DOHH2 (cell line): Measurements from ENCODE around the gene DHX38.
"Not testable (repeated sequence)": the region's sequence is repeated elsewhere in the genome, so short reads cannot be mapped to it uniquely, and the experiment has no call there.

Experiments
- H3F3A ChIP-seq: fragments of 200-600 bp; sonication (generic), shearing (Covaris generic); 2 replicates; pipeline ENCODE4 v1.6.0; 2016; ENCODE audit warnings: antibody characterized with exemption, mild to moderate bottlenecking; ENCODE audit not compliant: control insufficient read depth, insufficient read depth
- H3K27ac ChIP-seq: fragments of 200-600 bp; sonication (generic); 2 replicates; pipeline ENCODE4 v1.5.1; 2014; ENCODE audit warnings: low read depth, mild to moderate bottlenecking, low read length, moderate library complexity
- H3K27me3 ChIP-seq: fragments of 200-600 bp; sonication (generic); 2 replicates; pipeline ENCODE4 v1.6.1; 2014; ENCODE audit warnings: mild to moderate bottlenecking, low read length, mixed read lengths; ENCODE audit not compliant: control insufficient read depth
- H3K36me3 ChIP-seq: fragments of 200-600 bp; sonication (generic); 2 replicates; pipeline ENCODE4 v1.6.1; 2014; ENCODE audit warnings: mild to moderate bottlenecking, low read length, moderate library complexity, mixed read lengths; ENCODE audit not compliant: control insufficient read depth
- H3K4me1 ChIP-seq: fragments of 200-600 bp; sonication (generic); 2 replicates; pipeline ENCODE4 v1.6.1; 2014; ENCODE audit warnings: mild to moderate bottlenecking, low read length, mixed read lengths; ENCODE audit not compliant: control insufficient read depth
- H3K4me2 ChIP-seq: fragments of 200-600 bp; sonication (generic); 2 replicates; pipeline ENCODE4 v1.6.0; 2014; ENCODE audit warnings: mild to moderate bottlenecking, low read length, moderate library complexity
- H3K4me3 ChIP-seq: fragments of 200-600 bp; sonication (generic); 2 replicates; pipeline ENCODE4 v1.5.1; 2014; ENCODE audit warnings: mild to moderate bottlenecking, low read length, mixed read lengths
- H3K79me2 ChIP-seq: fragments of 200-600 bp; sonication (generic); 2 replicates; pipeline ENCODE4 v1.6.1; 2014; ENCODE audit warnings: mild to moderate bottlenecking, low read length, mixed read lengths; ENCODE audit not compliant: control insufficient read depth
- H3K9me2 ChIP-seq: fragments of 200-600 bp; sonication (generic); replicated peaks from 2 replicates; pipeline ENCODE4 v1.6.1; 2014; ENCODE audit warnings: mild to moderate bottlenecking, low read length, mixed read lengths; ENCODE audit not compliant: control insufficient read depth
- H3K9me3 ChIP-seq: fragments of 200-600 bp; sonication (generic); 2 replicates; pipeline ENCODE4 v1.6.1; 2014; ENCODE audit warnings: antibody characterized with exemption, low read length, mixed read lengths; ENCODE audit not compliant: control insufficient read depth, insufficient read depth
- H4K20me1 ChIP-seq: fragments of 200-600 bp; sonication (generic); 2 replicates; pipeline ENCODE4 v1.6.0; 2014; ENCODE audit warnings: low read depth, mild to moderate bottlenecking, antibody characterized with exemption, low read length, moderate library complexity; ENCODE audit not compliant: control insufficient read depth, insufficient read depth
- CTCF ChIP-seq: fragments of 200-600 bp; sonication (generic); IDR thresholded peaks from one replicate; pipeline ENCODE4 v1.5.1; 2014; ENCODE audit warnings: antibody characterized with exemption, mild to moderate bottlenecking, low read depth, low read length; ENCODE audit not compliant: poor library complexity, severe bottlenecking
- EZH2phosphoT487 ChIP-seq: fragments of 200-600 bp; sonication (generic); IDR thresholded peaks from 2 replicates; pipeline ENCODE4 v1.6.1; 2017; ENCODE audit warnings: borderline replicate concordance, mild to moderate bottlenecking, antibody characterized with exemption, low read length, moderate library complexity, mixed read lengths

Gene DHX38

DNA sequence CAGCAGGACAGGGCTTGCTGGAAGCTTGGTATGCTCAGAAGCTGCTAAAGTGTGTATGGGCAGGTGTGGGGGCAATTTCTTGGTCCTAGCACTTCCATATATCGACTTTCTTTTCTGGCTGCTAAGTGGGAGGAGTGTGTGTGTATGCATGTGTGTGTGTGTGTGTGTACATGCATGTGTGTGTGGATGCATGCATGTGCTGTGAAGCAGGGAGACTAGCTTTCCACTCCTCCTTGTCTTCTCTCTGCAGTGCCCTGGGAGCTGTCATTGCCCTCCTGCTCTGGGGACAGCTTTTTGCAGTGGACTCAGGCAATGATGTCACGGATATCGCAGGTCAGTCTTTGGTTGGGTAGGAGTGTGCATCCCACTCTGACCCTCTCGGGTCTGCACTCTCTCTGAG, 37.7 kb upstream of the DHX38 start:
- Histone ChIP-seq H3F3A (no peaks in the 10 kb centered on the region), H3K27me3 (0 out of 2 replicates have a peak, but pooled peaks cover 2% of the 10 kb centered on the region), H3K4me3 (no peak overlapping the region), H3K4me1 (no peaks in the 10 kb centered on the region), H3K27ac (no peak overlapping the region), H3K4me2 (no peak overlapping the region), H3K79me2 (no peaks in the 10 kb centered on the region), H3K9me3 (no peaks in the 10 kb centered on the region), H3K36me3 (no peaks in the 10 kb centered on the region), H3K9me2 (no peaks in the 10 kb centered on the region), H4K20me1 (no peaks in the 10 kb centered on the region)
- TF ChIP-seq CTCF = no peak
- no peak for TF ChIP-seq EZH2phosphoT487

- not testable (repeated sequence) for H4K20me1 ChIP-seq, H3K36me3 ChIP-seq, H3K27ac ChIP-seq, H3K79me2 ChIP-seq, H3K4me1 ChIP-seq, H3K9me2 ChIP-seq, H3K4me2 ChIP-seq, H3K9me3 ChIP-seq, H3K4me3 ChIP-seq, H3K27me3 ChIP-seq, H3F3A ChIP-seq
Observed at GRCh38 chr16:72057313-72057712, 36.3 kb upstream of the DHX38 start.

DNA sequence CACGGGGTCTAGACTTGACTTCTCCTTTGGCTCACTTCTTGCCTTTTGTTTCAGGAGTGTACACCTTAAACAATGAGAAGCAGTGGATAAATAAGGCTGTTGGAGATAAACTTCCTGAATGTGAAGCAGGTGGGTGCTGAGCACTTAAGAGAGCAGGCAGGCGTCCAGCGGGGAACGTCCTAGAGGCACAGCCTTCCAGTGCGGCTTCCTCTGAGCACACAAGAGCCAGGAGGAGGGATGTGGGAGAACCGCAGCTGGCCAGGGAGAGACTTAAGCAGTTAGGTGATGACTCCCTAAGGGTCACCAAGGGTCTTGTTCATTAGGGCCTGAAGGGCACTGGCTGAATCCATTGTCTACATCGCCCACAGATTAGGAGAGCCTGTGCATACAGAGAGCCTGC, 34.6 kb upstream of the DHX38 start:
- not testable (repeated sequence) for H3F3A ChIP-seq, H3K4me2 ChIP-seq, H3K9me3 ChIP-seq, H3K27me3 ChIP-seq, H3K79me2 ChIP-seq, H3K27ac ChIP-seq, H3K9me2 ChIP-seq, H3K36me3 ChIP-seq, H4K20me1 ChIP-seq, H3K4me3 ChIP-seq, H3K4me1 ChIP-seq

- no peaks in the 10 kb centered on the region for H3K79me2 ChIP-seq
- H3K27ac ChIP-seq = no peak overlapping the region
- H3K4me2 ChIP-seq = no peak overlapping the region
- no peaks in the 10 kb centered on the region for H3K36me3 ChIP-seq
- H3K9me2 ChIP-seq = no peaks in the 10 kb centered on the region
- H3F3A ChIP-seq = no peaks in the 10 kb centered on the region
- H3K4me1 ChIP-seq = no peaks in the 10 kb centered on the region
- TF ChIP-seq EZH2phosphoT487 = no peak
- no peak for TF ChIP-seq CTCF
- H3K4me3 ChIP-seq = no peak overlapping the region
- H4K20me1 ChIP-seq = no peaks in the 10 kb centered on the region
- no peaks in the 10 kb centered on the region for H3K9me3 ChIP-seq
- no peaks in the 10 kb centered on the region for H3K27me3 ChIP-seq
Observed at GRCh38 chr16:72060405-72060804, 33.2 kb upstream of the DHX38 start.
